HG02870 (cell line): ENCODE results near the gene TMUB1.
A peak's percentile ranks its signal among the peaks of the same experiment; 100 is the strongest.
"Not testable (repeated sequence)": the region's sequence is repeated elsewhere in the genome, so short reads cannot be mapped to it uniquely, and the experiment has no call there.

ENCODE experiments used
- ATAC-seq: cut with Tn5 transposase; IDR thresholded peaks from one replicate; pipeline ENCODE4 v1.9.1; 2021; ENCODE audit warnings: mild to moderate bottlenecking, moderate library complexity; ENCODE audit not compliant: unreplicated experiment

The TMUB1 gene

DNA sequence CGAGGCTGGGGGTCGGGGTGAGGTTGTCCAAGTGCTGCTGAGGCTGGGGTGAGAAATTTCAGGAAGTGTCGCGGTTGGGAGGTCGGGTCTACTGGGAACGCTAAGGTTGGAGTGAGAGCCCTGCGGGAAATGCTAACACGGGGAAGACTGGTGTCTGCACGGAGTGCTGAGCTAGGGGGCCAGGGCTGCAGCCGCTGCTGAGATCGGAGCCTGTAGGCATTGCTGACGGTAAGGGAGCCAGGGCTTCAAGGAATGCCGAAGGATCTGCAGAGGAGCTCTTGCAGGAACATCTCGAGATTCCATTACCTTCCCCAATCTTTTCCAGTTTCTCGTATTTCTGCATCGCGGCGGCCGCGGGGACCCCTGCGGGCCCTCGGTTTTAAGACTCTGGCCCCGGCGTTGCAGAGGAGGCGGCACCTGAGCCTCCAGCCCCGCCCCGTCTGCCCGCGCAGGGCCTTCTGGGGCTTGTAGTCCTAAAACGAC is 25.7 kb downstream of the TMUB1 start, which contains the start of gene CDK5:
CDK5 (minus strand) TSS at position 392 of the 483 bp plus-strand sequence; CDS start at position 343, 49 bp downstream.
- ATAC-seq, result peak; percentile 9

DNA sequence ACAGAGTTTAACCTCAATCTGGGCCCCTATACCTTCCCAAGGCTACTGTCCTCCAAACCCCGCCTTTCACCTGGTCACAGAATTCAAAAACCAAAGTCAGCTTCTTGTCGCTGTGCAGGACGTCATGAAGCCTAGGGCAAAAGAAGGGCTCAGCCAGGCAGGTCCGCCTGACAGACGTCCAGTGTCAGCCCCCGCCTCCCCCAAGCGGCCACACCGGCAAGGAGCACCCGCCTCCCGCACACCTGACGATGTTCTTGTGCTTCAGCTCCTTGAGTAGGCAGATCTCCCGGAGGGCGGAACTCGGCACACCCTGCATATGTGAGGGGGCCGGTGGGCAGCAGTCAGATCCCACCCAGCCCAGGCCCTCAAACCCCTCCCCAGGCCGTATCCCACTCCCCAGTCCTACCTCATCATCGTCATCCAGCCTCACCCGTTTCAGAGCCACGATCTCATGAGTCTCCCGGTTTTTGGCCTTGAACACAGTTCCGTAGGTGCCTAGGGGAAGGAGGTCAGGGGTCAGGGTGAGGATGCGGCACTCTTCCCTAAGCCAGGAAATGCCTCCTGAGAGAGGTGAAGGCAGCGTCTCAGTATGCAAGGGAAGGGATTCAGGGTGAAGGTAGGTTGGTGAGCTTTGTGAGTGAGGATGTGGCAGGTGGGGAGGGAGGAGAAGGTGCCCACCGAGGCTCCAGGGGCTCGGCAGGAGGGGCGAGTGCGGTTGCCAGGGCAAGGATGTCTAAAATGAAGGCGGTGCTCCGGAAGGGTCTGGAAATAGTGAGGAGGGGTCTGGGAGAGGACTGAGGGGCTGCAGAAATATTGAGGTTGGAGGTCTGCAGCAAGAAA is 26.4 kb downstream of the TMUB1 start:
- no peak for ATAC-seq

- no peak for ATAC-seq
Measured at GRCh38 chr7:151056283-151056665, 27.0 kb downstream of the TMUB1 start.

- ATAC-seq, result no peak
Measured at GRCh38 chr7:151053751-151054150, 29.5 kb downstream of the TMUB1 start.

- ATAC-seq, result no peak
Measured at GRCh38 chr7:151053096-151053495, 30.2 kb downstream of the TMUB1 start.

- ATAC-seq, result no peak
Measured at GRCh38 chr7:151051108-151051507, 32.2 kb downstream of the TMUB1 start.

- no peak for ATAC-seq
Measured at GRCh38 chr7:151048911-151049463, 34.3 kb downstream of the TMUB1 start.

GRCh38 chr7:151047976-151048815 is 35.1 kb downstream of the TMUB1 start, which contains the start of gene ASIC3:
ASIC3 (plus strand) TSS chr7:151048531; CDS start chr7:151048886, 355 bp downstream.
- no peak for ATAC-seq

DNA sequence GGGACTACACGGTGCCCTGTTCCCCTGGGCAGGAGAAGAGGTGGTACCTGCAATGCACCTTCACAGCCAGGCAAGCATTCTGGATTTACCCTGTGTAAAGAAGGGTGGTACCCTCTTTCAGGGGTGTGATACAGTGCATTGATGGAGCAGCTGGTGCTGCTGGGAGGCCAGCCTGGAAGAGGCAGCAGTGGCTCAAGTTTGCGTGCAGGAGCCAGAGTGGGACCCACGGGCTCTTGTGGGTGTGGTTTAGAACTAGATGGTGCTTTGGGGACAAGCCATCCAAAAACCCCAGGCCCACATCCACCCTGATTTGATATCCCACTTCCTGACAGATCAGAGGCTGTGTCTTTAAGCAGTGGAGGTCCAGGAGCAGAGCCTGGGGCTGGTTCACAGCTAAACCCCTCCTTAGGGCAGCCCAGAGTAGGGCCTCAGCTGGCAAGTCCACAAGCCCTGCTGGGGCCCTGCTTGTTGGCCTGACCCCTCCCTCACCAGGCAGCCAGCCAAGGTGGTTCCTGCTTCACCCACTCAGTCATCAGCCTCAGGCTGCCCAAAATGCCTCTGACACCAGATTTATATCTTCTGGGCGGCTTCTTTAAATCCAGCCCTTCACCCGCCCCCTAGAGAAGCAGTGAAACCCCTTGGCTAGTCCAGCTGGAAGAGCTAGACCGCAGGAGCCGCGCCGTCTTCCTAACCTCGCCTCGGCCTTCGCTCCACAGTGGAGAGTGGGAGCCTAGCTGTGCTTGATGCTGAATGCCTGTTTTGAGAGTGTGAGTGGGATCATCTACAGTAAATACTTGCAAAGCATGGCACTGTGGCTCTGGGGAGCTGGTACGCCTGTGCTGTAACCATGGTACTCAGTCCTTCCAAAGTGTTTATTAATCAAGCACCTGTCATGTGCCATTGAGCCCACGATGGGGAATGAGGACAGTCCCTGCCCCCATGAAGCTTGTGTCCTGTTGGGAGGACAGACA is 36.4 kb downstream of the TMUB1 start:
- no peak for ATAC-seq

DNA sequence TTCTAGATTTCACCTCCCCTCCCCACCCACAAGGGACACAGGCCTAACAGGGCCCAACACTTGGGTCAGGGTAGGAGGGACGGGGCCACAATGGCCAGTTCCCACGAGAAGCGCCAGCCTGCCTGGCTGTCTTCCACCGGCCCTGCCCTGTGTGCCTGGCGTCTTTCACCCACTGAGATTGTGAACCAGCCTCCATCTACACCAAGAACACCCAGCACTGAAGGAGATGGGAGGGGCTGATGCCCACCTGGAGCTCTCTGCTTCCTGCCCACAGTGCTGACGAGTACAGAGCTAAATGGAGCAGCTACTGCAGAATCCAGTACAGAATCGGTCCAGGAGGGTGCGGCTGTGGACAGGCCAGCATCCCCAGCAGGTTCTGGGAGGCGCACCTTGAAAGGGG is 37.3 kb downstream of the TMUB1 start:
- ATAC-seq, result no peak

DNA sequence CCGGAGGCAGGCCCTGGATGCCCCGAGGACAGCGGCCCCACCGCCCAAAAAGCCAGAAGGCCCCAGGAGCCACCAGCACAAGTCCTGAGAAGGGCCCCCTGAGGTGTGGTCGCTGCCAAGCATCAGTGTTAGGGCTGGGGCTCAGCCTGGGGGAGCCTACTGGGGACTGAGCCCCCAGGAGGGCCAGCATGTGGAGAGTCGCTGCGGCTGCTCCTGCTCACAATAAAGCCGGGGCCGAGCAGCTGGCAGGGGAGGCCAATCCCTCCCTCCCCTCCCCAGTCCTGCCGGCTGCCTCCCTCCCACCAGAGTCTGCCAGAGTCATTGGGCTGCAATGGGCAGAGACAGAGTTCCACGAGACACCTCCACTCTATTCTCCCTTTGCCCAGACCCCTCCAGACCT is 38.0 kb downstream of the TMUB1 start:
- no peak for ATAC-seq

GRCh38 chr7:151043959-151044358 is 39.3 kb downstream of the TMUB1 start:
- ATAC-seq, result no peak

GRCh38 chr7:151043449-151043848 is 39.8 kb downstream of the TMUB1 start:
- ATAC-seq, result not testable (repeated sequence)

- ATAC-seq, result no peak
Measured at GRCh38 chr7:151040616-151041375, 42.5 kb downstream of the TMUB1 start.

DNA sequence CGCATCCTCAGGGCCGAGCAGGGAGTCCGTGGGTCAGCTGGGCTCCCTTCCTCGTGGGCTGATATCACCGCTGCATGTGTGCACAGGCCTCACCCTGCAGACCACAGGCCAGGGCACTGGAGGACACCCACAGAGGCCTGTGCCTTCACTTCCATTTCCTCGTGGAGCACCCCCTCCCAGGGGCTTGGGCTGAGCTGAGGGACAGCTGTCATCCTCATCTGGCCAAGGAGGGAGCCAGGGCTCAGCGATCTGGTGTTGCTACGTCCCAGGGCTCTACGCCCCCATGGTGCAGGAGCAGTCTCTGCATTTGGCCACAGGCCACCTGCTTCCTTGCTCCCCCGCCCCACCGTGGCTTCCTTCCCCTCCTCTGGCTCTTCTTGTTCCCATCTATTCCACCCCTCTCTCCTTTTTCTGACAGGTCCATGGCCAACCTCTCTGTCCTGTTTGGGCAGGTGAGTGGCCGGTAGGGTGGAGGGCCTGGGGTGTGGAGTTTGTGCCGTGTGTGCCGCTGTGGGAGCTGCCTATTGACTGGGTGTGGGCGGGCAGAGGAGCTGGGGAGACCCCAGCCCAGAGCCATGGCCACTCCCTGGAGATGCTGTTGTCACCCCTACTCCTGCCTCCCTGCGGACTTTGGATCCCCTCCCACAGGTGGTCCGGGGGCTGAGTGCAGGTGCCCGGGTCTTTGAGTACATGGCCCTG is 43.3 kb downstream of the TMUB1 start:
- no peak for ATAC-seq

DNA sequence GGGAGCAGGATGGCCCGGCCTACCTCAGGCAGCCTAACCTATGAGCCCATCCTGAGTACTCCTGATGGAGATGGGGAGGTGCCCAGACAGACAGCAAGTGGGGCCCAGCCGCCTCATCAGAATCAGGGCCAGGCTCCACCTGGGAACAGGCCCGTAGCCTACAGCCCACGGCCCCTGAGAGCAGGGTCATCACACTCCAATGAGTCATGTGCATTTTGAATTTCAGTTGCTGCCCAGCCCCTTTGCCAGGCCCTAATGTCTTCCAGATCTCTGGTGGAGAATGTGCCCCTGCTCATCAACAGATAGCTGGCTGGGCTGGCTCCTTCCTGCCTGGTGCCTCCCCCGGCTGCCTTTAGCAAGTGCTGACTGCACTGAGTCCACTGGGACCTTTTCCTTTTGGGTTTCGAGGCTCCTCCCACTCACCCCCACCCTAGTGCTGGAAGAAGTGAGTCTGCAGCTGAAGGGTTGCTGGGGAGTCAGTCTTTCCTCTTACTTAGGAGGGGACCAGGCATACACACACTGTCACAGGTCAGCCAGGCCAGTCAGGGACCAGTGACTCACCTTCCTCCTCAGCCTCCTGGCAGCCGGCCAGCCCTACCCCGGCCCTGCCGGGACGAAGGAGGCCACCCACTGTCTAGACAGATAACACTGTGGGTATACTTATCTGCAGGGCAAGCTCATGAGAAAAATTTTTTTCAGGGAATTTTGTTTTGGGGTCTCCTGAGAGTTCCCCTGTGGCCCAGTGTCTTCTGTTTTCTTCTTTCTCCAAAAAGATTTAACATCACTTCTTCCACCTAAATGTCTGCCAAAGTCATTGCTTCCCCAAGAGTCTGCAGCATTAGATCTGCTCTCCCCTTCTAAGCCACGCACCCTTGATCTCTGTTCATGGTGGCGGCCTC is 44.1 kb downstream of the TMUB1 start:
- ATAC-seq, result no peak

GRCh38 chr7:151035902-151036301 is 47.4 kb downstream of the TMUB1 start:
- no peak for ATAC-seq
